Measurements from ENCODE around the gene SLC45A1.

The SLC45A1 gene

DNA sequence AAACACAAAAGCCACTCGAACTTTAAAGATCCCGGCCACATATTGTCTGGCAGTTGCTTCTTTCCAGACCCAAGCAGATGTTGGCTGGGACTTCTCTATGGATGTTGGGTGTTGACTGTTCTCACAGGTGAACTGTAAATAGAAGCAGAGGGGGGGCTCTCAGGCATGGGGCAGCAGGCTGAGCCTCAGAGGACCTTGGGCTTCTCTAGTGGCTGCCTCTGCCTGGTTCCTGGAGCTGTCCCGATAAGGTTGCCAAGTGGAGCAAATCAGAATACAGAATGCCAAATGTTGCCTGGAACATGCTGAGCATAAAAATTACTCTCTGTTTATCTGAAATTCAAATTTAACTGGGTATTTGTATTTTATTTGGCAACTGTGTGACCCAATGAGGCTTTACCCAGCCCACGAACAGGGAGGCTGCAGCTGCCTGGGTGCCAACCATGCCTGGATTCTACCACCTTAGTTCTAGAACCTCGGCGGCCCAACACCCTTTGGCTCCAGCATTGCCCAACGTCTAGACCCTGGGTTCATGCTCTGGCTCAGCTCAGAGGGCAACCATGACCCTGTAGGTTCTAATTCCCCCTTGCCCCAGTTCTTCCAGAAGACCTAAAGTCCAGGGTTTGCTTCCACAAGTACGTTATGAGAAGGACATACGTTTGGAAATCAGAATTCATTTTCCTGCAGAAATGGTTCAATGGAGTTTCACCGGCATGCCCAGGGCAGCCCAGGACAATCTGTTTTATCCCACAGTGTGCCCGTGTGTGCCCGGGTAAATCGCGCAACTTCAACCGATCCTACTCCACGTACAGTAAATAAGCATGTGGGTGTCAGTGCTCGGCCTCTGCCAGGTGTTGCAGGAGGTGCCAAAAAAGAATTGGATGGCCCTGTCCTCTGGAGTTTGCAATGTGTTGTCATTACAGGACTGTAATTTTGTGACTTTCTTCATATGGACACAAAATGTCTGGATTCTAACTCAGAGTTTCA lies 5.4 kb upstream of the SLC45A1 start:
- no peak for FAIRE-seq

DNA sequence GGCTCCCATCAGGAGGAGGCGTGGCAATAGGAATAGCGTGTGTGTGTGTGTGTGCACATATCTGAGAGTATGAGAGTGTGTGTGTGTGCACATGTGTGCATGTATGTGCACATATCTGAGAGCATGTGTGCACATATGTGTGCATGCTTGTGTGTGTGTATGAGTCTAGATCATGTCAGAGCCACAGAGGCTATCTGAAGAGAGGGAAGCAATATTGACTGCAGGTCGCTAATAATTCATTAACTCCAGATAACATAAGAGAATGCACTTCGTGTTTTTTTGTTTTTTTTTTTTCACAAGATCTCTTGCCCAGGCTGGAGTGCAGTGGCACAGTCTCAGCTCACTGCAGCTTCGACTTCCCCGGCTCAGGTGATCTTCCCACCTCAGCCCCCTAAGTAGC lies 4.7 kb upstream of the SLC45A1 start:
- no peak for FAIRE-seq

GRCh38 chr1:8314346-8315280 lies 3.3 kb upstream of the SLC45A1 start:
- peak; percentile 80 for FAIRE-seq

DNA sequence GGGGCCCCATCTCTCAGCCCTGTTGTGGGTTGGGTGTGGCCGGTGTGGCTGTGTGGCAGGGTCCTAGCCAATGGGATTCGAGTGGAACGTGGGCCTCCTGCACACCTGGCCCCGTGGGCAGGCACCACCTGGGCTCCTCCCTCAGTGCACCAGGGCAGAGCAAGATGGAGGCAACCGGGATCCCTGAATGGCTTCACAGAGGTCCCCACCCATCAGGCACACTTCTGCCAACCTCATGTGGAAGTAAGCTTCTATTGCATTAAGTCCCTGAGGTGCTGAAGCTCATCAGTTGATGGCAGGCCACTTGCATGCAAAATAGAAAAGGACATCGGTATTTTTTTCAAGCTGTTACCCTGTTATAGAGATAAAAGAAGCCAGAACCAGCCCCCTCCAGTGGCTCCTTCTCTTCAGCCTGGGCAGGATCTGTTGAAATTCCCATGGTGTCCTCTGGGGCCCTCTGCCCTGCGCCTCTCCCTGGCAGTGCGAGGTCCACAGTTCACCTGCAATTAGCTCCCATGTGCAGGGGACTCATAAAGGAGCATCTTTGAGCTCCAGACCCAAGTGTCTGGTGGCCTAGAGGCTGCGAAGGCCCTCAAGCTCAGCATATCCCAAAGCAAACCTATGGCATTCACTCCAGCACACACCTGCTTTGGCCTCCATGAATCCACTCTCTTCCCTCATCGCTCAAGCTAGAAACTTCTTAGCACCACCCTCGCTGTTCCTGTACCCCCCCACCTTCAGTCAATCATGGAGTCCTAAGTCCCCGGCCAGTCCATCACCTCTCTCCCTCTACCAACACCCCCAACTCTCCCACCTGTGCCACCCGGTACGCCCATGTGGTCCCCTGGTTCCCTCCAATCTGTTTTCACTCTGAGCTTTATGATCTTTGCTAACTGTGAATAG lies 2.1 kb upstream of the SLC45A1 start:
- FAIRE-seq: no peak

DNA sequence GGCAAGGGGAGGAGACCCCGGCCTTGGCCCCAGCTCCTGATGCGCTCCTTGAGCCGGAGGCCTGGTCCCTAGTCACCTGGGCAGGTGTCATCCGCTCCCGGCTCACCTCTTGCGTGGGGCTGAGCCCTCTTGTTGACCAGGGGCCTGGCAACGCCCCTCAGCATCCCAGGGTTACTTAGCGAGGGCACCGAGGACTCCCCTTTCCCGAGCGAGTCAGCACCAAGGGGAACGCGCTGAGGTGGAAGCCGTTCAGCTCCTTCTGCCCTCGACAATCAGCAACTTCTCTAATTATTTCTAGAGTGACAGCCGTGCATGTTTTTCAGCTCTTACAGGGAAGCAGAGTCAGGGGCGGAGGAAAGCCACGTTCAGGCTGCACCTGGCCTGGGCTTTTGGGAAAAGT lies 522 bp downstream of the SLC45A1 start:
- FAIRE-seq: no peak

DNA sequence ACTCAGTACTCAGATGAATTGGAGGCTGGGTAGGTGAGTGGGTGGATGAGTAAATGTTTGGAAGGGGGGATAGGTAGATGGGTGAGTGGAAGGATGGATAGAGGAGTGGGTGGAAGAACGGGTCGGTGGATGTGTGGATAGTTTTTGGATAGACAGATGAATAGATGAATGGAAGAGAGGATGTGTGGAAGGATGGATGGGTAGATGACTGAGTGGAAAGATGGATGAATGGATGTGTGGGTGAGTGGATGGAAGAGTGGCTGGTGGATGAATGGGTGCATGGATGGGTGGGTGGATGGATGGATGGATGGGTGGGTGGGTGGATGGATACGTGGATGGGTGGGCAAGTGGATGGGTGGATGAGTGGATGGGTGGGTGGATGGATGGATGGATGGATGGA lies 3.7 kb downstream of the SLC45A1 start:
- no peak for FAIRE-seq

GRCh38 chr1:8323706-8324105 lies 5.8 kb downstream of the SLC45A1 start:
- no peak for FAIRE-seq

- FAIRE-seq: no peak
Observed at GRCh38 chr1:8324176-8324810, 6.4 kb downstream of the SLC45A1 start.

- FAIRE-seq: no peak
Observed at GRCh38 chr1:8325771-8326170, 7.9 kb downstream of the SLC45A1 start.

DNA sequence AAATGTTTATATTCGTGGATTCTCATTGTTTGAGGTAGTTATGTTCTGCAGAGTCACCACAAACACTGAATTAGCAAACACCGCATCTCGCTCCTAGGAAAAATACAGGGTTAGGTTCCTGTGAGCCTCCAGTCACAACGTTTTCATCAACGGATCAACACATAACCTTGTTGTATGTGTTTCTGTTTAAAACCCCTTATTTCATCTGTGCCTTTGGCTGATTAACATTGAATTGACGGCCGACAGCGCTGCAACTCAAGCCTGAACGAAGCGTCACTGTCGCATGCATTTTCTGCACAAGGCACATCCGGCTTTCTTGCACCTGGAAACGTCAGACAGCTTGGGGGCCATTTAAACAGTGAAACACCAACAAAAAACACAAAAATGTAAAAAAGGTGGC lies 8.4 kb downstream of the SLC45A1 start:
- FAIRE-seq: no peak

GRCh38 chr1:8328271-8328670 lies 10.4 kb downstream of the SLC45A1 start:
- no peak for FAIRE-seq

DNA sequence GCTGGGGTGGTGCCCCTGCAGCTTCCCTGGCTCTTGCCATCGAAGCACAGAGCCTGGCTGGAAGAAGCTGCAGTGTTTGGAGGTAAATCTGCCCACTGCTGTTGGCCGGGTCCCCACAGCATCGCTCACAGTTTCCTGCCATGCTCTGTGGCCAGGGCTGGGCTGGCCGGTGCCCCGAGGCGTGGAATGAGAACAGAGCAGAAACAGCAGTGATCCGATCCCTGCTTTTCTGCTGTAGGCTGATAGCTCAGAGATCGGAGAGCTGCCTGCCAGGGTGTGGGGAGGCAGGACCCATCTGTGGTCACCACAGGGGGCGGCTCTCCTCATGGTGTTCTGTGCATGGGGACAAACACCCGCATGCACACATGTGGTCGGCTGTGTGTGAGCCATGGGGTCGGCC lies 11.5 kb downstream of the SLC45A1 start:
- no peak for FAIRE-seq

DNA sequence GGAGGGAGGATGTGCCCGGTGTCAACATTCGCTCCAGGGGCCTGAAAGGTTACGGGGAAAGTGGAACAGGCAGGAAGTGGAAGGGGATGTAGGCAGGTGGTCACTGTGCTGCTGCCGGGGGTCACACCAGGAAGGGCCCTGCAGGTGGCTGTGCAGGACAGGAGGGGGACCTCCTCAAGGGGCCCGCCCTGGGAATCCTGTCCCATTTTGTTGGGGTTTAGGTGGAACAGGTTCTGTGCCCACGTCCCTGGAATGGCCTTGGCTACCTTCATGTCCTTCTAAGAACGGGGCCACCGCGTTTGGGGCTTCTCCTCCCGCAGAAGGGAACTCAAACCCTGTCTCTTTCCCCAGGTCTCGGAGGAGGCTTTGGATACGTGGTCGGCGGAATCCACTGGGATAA lies 11.9 kb downstream of the SLC45A1 start:
- FAIRE-seq: no peak

DNA sequence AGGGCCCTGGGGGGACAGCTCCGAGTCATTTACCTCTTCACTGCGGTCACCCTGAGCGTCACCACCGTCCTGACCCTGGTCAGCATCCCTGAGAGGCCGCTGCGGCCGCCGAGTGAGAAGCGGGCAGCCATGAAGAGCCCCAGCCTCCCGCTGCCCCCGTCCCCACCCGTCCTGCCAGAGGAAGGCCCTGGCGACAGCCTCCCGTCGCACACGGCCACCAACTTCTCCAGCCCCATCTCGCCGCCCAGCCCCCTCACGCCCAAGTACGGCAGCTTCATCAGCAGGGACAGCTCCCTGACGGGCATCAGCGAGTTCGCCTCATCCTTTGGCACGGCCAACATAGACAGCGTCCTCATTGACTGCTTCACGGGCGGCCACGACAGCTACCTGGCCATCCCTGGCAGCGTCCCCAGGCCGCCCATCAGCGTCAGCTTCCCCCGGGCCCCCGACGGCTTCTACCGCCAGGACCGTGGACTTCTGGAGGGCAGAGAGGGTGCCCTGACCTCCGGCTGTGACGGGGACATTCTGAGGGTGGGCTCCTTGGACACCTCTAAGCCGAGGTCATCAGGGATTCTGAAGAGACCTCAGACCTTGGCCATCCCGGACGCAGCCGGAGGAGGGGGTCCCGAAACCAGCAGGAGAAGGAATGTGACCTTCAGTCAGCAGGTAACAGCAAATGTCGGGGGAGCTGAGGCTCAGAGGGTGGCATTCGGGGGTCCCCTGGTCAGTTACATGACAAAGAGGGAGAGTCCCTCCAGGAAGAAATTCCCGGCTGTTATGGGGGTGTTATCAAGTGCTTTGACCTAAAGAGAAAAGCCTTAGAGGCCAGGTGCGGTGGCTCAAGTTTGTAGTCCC lies 12.6 kb downstream of the SLC45A1 start:
- FAIRE-seq: no peak

- no peak for FAIRE-seq
Observed at GRCh38 chr1:8332806-8333205, 14.9 kb downstream of the SLC45A1 start.

DNA sequence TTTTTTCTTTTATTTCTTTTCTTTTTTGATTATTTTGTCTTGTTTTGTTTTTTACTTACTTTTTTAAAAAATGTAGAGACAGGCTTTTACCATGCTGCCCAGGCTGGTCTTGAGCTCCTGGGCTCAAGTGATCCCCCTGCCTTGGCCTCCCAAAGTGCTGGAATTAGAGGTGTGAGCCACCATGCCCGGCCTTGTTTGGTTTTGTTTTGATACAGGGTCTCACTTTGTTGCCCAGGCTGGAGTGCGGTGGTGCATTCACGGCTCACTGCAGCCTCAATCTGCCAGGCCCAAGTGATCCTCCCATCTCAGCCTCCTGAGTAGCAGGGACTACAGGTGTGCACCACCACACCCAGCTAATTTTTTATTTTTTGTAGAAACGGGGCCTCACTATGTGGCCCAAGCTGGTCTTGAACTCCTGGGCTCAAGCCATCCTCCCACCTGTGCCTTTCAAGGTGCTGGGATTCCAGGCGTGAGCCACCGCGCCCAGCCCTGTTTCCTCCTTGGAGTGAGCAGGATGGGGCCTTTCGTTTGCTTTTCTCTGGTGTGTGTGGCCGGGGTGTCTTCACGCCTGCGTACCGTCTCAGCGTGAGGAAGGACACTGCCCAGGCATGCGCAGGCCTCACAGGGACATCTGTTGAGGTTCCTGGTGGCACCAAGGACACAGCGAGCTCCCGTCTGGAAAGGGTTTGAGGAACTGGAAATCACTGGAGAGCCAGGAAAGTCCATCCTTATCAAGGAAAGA lies 15.5 kb downstream of the SLC45A1 start:
- FAIRE-seq: no peak

- FAIRE-seq: no peak
Observed at GRCh38 chr1:8334106-8334851, 16.4 kb downstream of the SLC45A1 start.

- FAIRE-seq: no peak
Observed at GRCh38 chr1:8335246-8335645, 17.3 kb downstream of the SLC45A1 start.

DNA sequence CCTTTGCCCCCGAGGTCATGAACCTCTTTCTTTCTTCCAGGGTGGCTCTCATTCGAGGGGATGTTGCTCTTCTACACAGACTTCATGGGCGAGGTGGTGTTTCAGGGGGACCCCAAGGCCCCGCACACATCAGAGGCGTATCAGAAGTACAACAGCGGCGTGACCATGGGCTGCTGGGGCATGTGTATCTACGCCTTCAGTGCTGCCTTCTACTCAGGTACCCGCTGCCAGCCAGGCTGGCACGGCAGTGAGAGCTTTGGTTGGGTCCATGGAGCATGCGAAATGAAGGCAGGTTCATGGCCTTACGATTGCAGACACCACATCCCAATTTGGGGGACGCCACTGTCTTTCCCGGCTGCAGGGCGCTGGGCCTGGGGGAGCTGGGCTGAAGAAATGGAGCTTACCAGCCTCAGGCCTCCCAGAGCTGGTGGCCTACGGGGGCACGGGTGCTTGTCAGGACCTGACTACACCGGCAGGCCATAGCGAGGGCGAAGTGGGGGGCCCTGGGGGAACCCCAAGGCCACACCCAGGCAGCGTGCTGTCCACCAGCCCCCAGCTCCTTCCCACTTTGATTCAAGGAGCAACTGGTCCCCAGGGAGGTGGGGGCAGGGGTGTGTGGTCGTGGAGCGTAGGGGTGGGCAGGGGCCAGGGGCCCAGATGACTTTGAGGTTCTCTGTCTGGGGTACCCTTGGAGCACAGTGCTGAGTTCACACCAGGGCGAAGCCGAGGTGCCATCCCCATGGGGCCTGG lies 20.0 kb downstream of the SLC45A1 start:
- no peak for FAIRE-seq
